ENCODE measurements around the gene TACR1. TPM values are rescaled to one million over a fixed set of nuclear protein-coding genes. Genes with fewer than 3 reads are reported as not detected.
A peak's percentile ranks its signal among the peaks of the same experiment; 100 is the strongest.

The TACR1 gene
- total and polyA plus RNA-seq, 2 of the 4 experiments (the other 2 are of a cell fraction): under 0.01 to 0.09 TPM

DNA sequence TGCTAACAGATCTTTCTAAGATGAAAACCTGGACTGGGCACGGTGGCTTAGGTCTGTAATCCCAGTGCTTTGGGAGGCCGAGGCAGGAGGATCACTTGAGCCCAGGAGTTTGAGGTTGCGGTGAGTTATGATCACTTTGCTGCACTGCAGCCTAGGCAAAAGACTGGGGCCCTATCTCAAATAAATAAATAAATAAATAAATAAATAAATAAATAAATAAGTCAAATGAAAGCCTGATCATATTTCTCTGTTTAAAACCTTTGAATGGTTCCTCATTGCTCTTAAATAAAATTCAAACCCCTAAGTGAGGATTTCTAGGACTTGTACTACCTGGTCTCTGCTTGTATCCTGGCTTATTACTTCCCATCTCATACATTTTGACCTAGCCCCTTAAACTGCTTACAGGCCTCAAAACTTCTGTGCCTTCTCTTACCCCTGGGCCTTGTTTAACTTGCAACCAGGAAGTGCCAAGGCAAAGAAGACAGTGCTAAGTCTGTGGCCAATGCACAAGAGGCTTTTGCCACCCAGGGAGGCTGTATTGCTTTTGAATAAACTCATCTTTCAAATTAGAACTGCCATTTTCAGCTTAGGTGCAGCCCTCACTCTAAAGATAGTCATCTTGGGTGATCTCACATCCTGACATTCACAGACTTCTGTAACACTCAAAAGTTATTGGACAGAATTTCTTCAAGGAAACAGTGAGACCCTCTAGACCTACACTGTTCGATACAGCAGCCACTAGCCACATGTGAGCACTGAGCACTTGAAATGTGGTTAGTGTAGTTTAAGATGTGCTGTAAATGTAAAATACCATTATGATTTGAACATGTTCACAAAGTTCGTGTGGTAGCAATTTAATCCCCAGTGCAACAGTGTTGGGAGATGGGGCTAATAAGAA lies 167.2 kb downstream of the TACR1 start:
- Histone ChIP-seq H4K5ac (ENCODE audit: low read depth, low read length) (0 out of 2 replicates have a peak overlapping the region, but pooled peaks have one; percentile 43), H4K91ac (ENCODE audit: insufficient read depth, low read depth, low read length) (no peak overlapping the region; the same call in 1 of the 2 replicates), H3K18ac (ENCODE audit: low read depth, low read length) (no peak overlapping the region), H2AK5ac (ENCODE audit: low read depth, low read length) (no peak overlapping the region), H2AFZ (replicated peaks; ENCODE audit: low read length, poor library complexity) (no peak overlapping the region), H2BK20ac (ENCODE audit: low read depth, low read length) (no peak overlapping the region), H3K9ac (ENCODE audit: low read depth, low read length) (no peak overlapping the region), H3K56ac (ENCODE audit: extremely low read depth, insufficient read depth, low read length) (no peak overlapping the region), H4K20me1 (ENCODE audit: insufficient read depth, low read length) (no peaks in the 10 kb centered on the region), H3K9me1 (ENCODE audit: insufficient read depth, low read length) (no peaks in the 10 kb centered on the region), H3K4me2 (ENCODE audit: low read depth, low read length) (no peak overlapping the region), H3K23ac (ENCODE audit: low read depth, low read length) (no peak overlapping the region), H3K27ac (ENCODE audit: insufficient read depth, low read length) (no peak overlapping the region), H2BK120ac (ENCODE audit: low read depth, low read length) (no peak overlapping the region), H2BK5ac (ENCODE audit: low read depth, low read length, poor library complexity, severe bottlenecking) (no peak overlapping the region), H2AK9ac (replicated peaks; ENCODE audit: low read depth, low read length, poor library complexity) (no peak overlapping the region), H3K14ac (replicated peaks; ENCODE audit: low read depth, low read length) (no peak overlapping the region), H3K4me3 (ENCODE audit: insufficient read depth, low read depth, low read length) (no peak overlapping the region), H3K79me1 (ENCODE audit: low read depth in 1 of 2, low read length in 2 of 2) (no peaks in the 10 kb centered on the region), H2BK15ac (ENCODE audit: low read depth, low read length) (no peak overlapping the region), H3K4ac (ENCODE audit: low read depth, low read length) (no peak overlapping the region), H3K27me3 (ENCODE audit: control insufficient read depth, insufficient read depth, low read length) (no peaks in the 10 kb centered on the region), H4K8ac (ENCODE audit: low read depth in 2 of 2, low read length in 2 of 2) (no peak overlapping the region), H3K36me3 (ENCODE audit: control insufficient read depth, insufficient read depth, low read length) (no peaks in the 10 kb centered on the region), H3K9me3 (ENCODE audit: control insufficient read depth, insufficient read depth, low read length) (no peaks in the 10 kb centered on the region), H3K4me1 (ENCODE audit: control insufficient read depth, insufficient read depth, low read length) (no peaks in the 10 kb centered on the region; the same call in 1 of the 2 replicates)
- dilution Hi-C loops (cut with HindIII; ENCODE audit: low sequenced_read_pairs, unreplicated experiment) (no loop called here), in situ Hi-C loops (cut with MboI; ENCODE audit: low sequenced_read_pairs) (no loop called here), intact Hi-C loops (cut with micrococcal nuclease) (no loop called here)
- POLR2A ChIA-PET (ENCODE audit: unreplicated experiment): no interaction called here
- no TSS peak for BruUV-seq (replicated peaks)
- WGBS, 2 experiments (ENCODE audit: extremely low coverage in 2 of 2, insufficient read length in 1 of 2): no CpG with 5 or more reads among the region's 5 CpGs
- no peak for ATAC-seq (ENCODE audit: low read depth)
- DNase-seq: no peak
- CTCF ChIA-PET: no interaction called here
- TF ChIP-seq SMC3 (IDR thresholded peaks at IDR 0.05; ENCODE audit: low read depth, low read length) (no peak), RAD21 (IDR thresholded peaks at IDR 0.05; ENCODE audit: low read length) (no peak), NFE2L2 (IDR thresholded peaks at IDR 0.05; ENCODE audit: low read depth, low read length) (no peak), BHLHE40 (IDR thresholded peaks at IDR 0.05; ENCODE audit: low read depth, low read length) (no peak), MAZ (IDR thresholded peaks at IDR 0.05; ENCODE audit: borderline replicate concordance, low read depth, low read length) (no peak), MAFK (IDR thresholded peaks at IDR 0.05; ENCODE audit: low read depth, low read length) (no peak), RCOR1 (IDR thresholded peaks at IDR 0.05; ENCODE audit: insufficient replicate concordance, low read length) (no peak), RFX5 (IDR thresholded peaks at IDR 0.05; ENCODE audit: low read depth, low read length) (no peak), FOS (IDR thresholded peaks at IDR 0.05; ENCODE audit: low read depth, low read length) (no peak), CHD1 (IDR thresholded peaks at IDR 0.05; ENCODE audit: low read depth, low read length) (no peak), CEBPB (IDR thresholded peaks at IDR 0.05; ENCODE audit: low read depth, low read length) (no peak)
- TF ChIP-seq, protein P1, sequence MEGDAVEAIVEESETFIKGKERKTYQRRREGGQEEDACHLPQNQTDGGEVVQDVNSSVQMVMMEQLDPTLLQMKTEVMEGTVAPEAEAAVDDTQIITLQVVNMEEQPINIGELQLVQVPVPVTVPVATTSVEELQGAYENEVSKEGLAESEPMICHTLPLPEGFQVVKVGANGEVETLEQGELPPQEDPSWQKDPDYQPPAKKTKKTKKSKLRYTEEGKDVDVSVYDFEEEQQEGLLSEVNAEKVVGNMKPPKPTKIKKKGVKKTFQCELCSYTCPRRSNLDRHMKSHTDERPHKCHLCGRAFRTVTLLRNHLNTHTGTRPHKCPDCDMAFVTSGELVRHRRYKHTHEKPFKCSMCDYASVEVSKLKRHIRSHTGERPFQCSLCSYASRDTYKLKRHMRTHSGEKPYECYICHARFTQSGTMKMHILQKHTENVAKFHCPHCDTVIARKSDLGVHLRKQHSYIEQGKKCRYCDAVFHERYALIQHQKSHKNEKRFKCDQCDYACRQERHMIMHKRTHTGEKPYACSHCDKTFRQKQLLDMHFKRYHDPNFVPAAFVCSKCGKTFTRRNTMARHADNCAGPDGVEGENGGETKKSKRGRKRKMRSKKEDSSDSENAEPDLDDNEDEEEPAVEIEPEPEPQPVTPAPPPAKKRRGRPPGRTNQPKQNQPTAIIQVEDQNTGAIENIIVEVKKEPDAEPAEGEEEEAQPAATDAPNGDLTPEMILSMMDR (conservative IDR thresholded peaks at IDR 0.05; ENCODE audit: low read depth, low read length): no peak
- TF ChIP-seq, protein P2, sequence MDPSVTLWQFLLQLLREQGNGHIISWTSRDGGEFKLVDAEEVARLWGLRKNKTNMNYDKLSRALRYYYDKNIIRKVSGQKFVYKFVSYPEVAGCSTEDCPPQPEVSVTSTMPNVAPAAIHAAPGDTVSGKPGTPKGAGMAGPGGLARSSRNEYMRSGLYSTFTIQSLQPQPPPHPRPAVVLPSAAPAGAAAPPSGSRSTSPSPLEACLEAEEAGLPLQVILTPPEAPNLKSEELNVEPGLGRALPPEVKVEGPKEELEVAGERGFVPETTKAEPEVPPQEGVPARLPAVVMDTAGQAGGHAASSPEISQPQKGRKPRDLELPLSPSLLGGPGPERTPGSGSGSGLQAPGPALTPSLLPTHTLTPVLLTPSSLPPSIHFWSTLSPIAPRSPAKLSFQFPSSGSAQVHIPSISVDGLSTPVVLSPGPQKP (IDR thresholded peaks at IDR 0.05; ENCODE audit: borderline replicate concordance, low read depth, low read length): no peak
- TF ChIP-seq, protein P3, sequence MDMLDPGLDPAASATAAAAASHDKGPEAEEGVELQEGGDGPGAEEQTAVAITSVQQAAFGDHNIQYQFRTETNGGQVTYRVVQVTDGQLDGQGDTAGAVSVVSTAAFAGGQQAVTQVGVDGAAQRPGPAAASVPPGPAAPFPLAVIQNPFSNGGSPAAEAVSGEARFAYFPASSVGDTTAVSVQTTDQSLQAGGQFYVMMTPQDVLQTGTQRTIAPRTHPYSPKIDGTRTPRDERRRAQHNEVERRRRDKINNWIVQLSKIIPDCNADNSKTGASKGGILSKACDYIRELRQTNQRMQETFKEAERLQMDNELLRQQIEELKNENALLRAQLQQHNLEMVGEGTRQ (IDR thresholded peaks at IDR 0.05; ENCODE audit: low read depth, low read length): no peak
